CD4-positive, alpha-beta T cell (primary cell): ENCODE data around the gene SNRNP25. TPM values are rescaled to one million over a fixed set of nuclear protein-coding genes. Genes with fewer than 3 reads are reported as not detected.

Source experiments
- ATAC-seq: fragments of 200-7000 bp; cut with Tn5 transposase; one replicate; pipeline ENCODE4 v1.10.0; 2022; ENCODE audit warnings: mild to moderate bottlenecking; ENCODE audit not compliant: poor library complexity
- CTCF ChIA-PET: fragments of 350-600 bp; sonication (Branson Sonifier 250); formaldehyde crosslinking; loops from one replicate; lab custom pipeline; 2021; ENCODE audit warnings: antibody characterized with exemption, inconsistent platforms; lab: Charles Lee
- POLR2A ChIA-PET: fragments of 350-600 bp; sonication (Branson Sonifier 250); formaldehyde crosslinking; loops from one replicate; lab custom pipeline; 2021; ENCODE audit warnings: antibody characterized with exemption, inconsistent platforms; lab: Charles Lee
- DNase-seq, 14 experiments: peaks; one replicate each; pipeline ENCODE4 v3.0.0-alpha.2; 2013 to 2020; ENCODE audit warnings: mixed read lengths in 2 of 14
- H3K27ac ChIP-seq, 2 donors: one replicate each; pipeline versions ENCODE4 v1.5.1 to v1.7.0; 2013; ENCODE audit warnings: low read length in 2 of 2, low read depth in 1 of 2, mild to moderate bottlenecking in 1 of 2
- H3K27me3 ChIP-seq, 2 experiments: 1 replicate in 1 of 2; 2 replicates in 1 of 2; pipeline versions ENCODE4 v1.6.1 to v1.7.0; 2013; ENCODE audit warnings: low read length in 2 of 2, control low read depth in 1 of 2, mild to moderate bottlenecking in 1 of 2, moderate library complexity in 1 of 2; ENCODE audit not compliant: insufficient read depth in 2 of 2, control insufficient read depth in 1 of 2
- H3K36me3 ChIP-seq: one replicate; pipeline ENCODE4 v1.6.1; 2013; ENCODE audit warnings: low read length, control low read depth; ENCODE audit not compliant: insufficient read depth
- H3K4me1 ChIP-seq: one replicate; pipeline ENCODE4 v1.6.1; 2013; ENCODE audit warnings: low read length, control low read depth; ENCODE audit not compliant: insufficient read depth
- H3K4me3 ChIP-seq: one replicate; pipeline ENCODE4 v1.5.1; 2013; ENCODE audit warnings: mild to moderate bottlenecking, low read length, moderate library complexity
- H3K9me3 ChIP-seq, 2 experiments: 1 replicate in 1 of 2; 2 replicates in 1 of 2; pipeline versions ENCODE4 v1.6.1 to v1.7.0; 2013; ENCODE audit warnings: low read length in 2 of 2, mild to moderate bottlenecking in 2 of 2, control low read depth in 1 of 2, moderate library complexity in 1 of 2; ENCODE audit not compliant: control insufficient read depth in 1 of 2, insufficient read depth in 1 of 2
- H3K27ac Mint-ChIP-seq: one replicate; pipeline ENCODE4 v1.8.0; 2020; ENCODE audit warnings: mixed read lengths
- H3K27me3 Mint-ChIP-seq: one replicate; pipeline ENCODE4 v1.8.0; 2021; ENCODE audit warnings: mixed read lengths
- H3K36me3 Mint-ChIP-seq: one replicate; pipeline ENCODE4 v1.8.0; 2021; ENCODE audit warnings: low read depth, mixed read lengths
- H3K4me1 Mint-ChIP-seq: one replicate; pipeline ENCODE4 v1.8.0; 2021; ENCODE audit warnings: low read depth, mixed read lengths
- H3K4me3 Mint-ChIP-seq: one replicate; pipeline ENCODE4 v1.8.0; 2020; ENCODE audit warnings: mild to moderate bottlenecking, mixed read lengths
- H3K9me3 Mint-ChIP-seq: one replicate; pipeline ENCODE4 v1.8.0; 2020; ENCODE audit warnings: mixed read lengths
- CTCF ChIP-seq: fragments of 200-600 bp; IDR thresholded peaks from one replicate; pipeline ENCODE4 v1.8.0; 2022; ENCODE audit warnings: antibody characterized with exemption, mild to moderate bottlenecking
- intact Hi-C, 2 experiments: fragments of 100-400 bp; cut with DNase I in 1 of 2; cut with micrococcal nuclease in 1 of 2; formaldehyde crosslinking; loops; one replicate each; pipeline versions ENCODE4 v1.15.1 to v1.9.0; 2023 to 2025; cut with DNase I, micrococcal nuclease
- total RNA-seq, 174 experiments: library from RNA in 2 of 174; stranded (reverse) in 2 of 174; gene quantifications; one replicate each; pipeline ENCODE4 v1.2.3 and lab custom pipeline; 2021 to 2026

Gene SNRNP25
- total RNA-seq, 2 experiments from 2014 or later: 4.8 to 5.1 TPM

- Histone ChIP-seq H3K27ac (no peak overlapping the region), H3K4me3 (no peak overlapping the region), H3K27me3 (no peaks in the 10 kb centered on the region), H3K4me1 (peaks cover 16% of the 10 kb centered on the region), H3K36me3 (no peaks in the 10 kb centered on the region), H3K9me3 (no peaks in the 10 kb centered on the region)
- DNase-seq (no peak), ATAC-seq (no peak)
- TF ChIP-seq CTCF: no peak
- H3K4me1 Mint-ChIP-seq: peaks cover 20% of the 10 kb centered on the region
- no peak overlapping the region for H3K27ac Mint-ChIP-seq
- no peak overlapping the region for H3K4me3 Mint-ChIP-seq
- CTCF ChIA-PET: no interaction called here
- H3K9me3 Mint-ChIP-seq: no peaks in the 10 kb centered on the region
- intact Hi-C loops: no loop called here
- POLR2A ChIA-PET: no interaction called here
- H3K27me3 Mint-ChIP-seq: no peaks in the 10 kb centered on the region
- no peaks in the 10 kb centered on the region for H3K36me3 Mint-ChIP-seq
Measured at GRCh38 chr16:33877-34647, 19.6 kb upstream of the SNRNP25 start.

GRCh38 chr16:34648-34987 lies 19.0 kb upstream of the SNRNP25 start:
- Mint-ChIP-seq H3K4me1 (peaks cover 25% of the 10 kb centered on the region), H3K27me3 (no peaks in the 10 kb centered on the region), H3K9me3 (no peaks in the 10 kb centered on the region), H3K4me3 (no peak overlapping the region), H3K36me3 (no peaks in the 10 kb centered on the region), H3K27ac (no peak overlapping the region)
- H3K36me3 ChIP-seq: no peaks in the 10 kb centered on the region
- no peak for ATAC-seq
- CTCF ChIA-PET: no interaction called here
- no peaks in the 10 kb centered on the region for H3K27me3 ChIP-seq
- no peak overlapping the region for H3K4me3 ChIP-seq
- no peak for TF ChIP-seq CTCF
- no peak overlapping the region for H3K27ac ChIP-seq
- DNase-seq: no peak
- intact Hi-C loops: no loop called here
- no peaks in the 10 kb centered on the region for H3K9me3 ChIP-seq
- POLR2A ChIA-PET: no interaction called here
- peaks cover 20% of the 10 kb centered on the region for H3K4me1 ChIP-seq

- Histone ChIP-seq H3K27ac (peak overlapping the region in 1 of 2 donors; percentile 1), H3K4me3 (no peak overlapping the region), H3K9me3 (no peaks in the 10 kb centered on the region), H3K36me3 (no peaks in the 10 kb centered on the region), H3K4me1 (peaks cover 20% of the 10 kb centered on the region), H3K27me3 (no peaks in the 10 kb centered on the region)
- H3K36me3 Mint-ChIP-seq: no peaks in the 10 kb centered on the region
- no peaks in the 10 kb centered on the region for H3K9me3 Mint-ChIP-seq
- no peaks in the 10 kb centered on the region for H3K27me3 Mint-ChIP-seq
- POLR2A ChIA-PET: no interaction called here
- ATAC-seq (no peak), DNase-seq (peak in 2 of 14 experiments; percentile 45 to 51)
- CTCF ChIA-PET: no interaction called here
- peaks cover 25% of the 10 kb centered on the region for H3K4me1 Mint-ChIP-seq
- intact Hi-C loops: no loop called here
- no peak for TF ChIP-seq CTCF
- no peak overlapping the region for H3K4me3 Mint-ChIP-seq
- no peak overlapping the region for H3K27ac Mint-ChIP-seq
Measured at GRCh38 chr16:35011-35677, 18.5 kb upstream of the SNRNP25 start.
